HG03520 (cell line): Measurements from ENCODE around the gene NAA40.

Source experiments
- ATAC-seq: cut with Tn5 transposase; IDR thresholded peaks from one replicate; pipeline ENCODE4 v1.9.1; 2021; ENCODE audit warnings: mild to moderate bottlenecking, moderate library complexity; ENCODE audit not compliant: unreplicated experiment

Gene NAA40

DNA sequence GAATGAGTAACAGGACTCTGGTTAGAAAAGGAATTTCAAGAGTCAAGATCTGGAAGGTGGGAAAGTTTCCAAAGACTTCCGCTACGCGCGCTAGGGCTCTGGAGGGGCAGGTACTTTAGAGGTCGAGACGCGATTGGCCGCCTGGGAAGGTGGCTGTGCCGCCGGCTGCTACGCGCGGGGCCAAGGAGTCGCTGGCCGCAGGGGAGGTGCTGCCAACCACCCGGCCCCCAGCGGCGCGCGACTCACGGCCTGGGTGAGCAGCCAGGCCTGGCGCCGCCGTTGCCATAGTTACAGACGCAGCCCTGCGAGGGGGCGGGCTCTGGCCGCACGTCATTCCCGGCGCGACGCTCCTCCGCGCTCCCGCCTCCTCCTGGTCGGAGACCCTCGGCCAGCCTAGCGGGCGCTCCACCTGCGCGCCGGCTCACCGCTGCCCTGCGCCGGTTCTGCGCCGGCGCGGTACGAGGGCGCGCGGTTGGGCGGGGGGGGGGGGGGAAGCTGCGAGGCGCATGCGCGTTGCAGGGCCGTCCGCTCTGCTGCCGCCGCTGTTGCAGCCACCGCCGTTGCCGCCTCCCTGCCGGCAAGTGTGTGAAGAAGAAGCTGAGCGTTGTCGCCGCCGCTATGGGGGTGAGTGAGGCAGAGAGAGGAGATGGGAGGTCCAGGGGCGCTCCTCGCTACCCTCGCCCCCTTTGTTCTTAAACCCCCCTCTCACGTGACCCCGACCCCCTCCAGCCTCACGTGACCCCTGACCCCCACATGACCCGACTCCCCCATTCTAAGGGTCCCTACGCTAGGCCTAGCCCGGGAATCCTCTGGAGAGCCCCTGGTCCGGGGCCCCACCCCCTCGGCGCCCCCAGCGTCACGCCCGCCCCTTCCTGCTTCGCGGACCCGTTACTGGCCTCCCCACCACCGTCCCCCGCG is at the start of gene NAA40:
Gene NAA40, plus strand, starts transcription at position 524 of the 918 bp plus-strand sequence. Its CDS starts 95 bp downstream, at position 619.
- ATAC-seq, result peak; percentile 90

DNA sequence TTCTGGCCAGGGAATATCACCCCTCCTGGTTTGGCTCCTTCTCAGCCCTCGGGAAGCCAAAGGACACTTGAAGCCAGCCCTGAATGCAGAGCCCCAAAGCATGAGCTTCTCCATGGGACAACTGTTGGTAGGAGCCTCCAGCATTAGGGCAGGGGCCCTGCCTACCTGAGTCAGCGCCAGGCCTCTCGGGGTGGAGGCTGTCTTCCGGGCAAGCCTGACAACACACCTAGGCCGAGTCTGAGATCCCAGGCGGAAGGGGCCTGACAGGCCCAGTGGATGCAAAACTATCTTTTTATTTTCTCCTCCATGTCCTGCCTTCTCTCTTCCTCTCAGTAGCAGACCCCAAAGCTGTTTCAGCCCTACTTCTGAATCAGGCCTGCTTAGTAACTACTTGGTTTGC is 49.5 kb upstream of the NAA40 start:
- no peak for ATAC-seq

DNA sequence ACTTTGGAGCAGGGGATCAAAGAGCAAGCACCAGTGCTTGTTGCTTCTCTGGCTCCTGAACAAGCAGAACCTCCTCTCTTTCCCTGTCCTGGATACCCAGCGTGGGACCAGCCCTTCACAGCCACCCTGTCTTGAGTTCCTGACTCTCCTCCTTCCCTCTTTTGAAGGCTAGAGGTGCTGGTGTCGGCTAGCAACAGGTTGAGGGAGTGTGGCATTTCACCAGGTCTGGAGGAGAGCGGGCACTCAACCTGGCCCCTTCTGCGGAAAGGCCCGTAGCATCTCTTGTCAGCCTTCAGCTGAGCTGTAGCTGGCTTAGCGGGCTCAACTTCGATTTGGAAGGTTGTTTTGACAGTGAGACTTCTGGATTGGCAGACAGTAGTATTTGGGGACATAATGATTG is 48.4 kb upstream of the NAA40 start:
- no peak for ATAC-seq

DNA sequence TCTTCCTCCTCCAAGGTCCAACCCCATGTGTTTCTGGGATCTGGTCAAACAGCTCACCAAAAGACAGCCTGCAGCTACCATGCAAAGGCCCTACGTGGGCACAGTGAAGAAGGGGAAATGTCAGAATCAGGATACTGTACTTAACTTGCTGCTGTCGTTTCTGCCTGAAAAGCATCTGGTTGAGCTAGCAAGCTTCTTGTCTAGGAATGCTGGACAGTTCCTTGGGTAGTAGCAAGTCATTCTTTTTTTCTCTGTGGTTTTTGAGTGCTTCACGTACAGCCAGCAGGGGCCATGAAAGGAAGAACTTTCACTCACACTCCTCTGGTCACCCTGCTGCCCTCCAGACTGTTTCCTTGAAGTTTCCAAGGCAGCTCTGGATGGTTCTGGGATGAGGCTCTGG is 46.6 kb upstream of the NAA40 start:
- ATAC-seq, result no peak

DNA sequence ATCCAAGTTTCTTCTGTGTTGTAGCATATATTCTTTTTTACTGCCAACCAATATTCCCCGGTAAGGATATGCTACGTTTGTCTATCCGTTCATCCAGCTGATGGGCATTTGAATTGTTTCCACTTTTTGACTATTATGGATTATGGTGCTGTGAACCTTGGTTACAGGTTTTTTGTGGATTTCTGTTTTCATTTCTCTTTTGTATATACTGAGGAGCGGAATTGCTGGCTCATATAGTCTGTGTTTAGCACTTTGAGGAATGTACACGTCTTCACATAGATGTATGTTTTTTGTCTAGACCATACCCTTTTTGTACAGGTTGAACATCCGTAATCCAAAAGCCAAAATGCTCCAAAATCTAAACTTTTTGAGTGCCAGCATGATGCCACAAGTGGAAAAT is 45.4 kb upstream of the NAA40 start:
- no peak for ATAC-seq

DNA sequence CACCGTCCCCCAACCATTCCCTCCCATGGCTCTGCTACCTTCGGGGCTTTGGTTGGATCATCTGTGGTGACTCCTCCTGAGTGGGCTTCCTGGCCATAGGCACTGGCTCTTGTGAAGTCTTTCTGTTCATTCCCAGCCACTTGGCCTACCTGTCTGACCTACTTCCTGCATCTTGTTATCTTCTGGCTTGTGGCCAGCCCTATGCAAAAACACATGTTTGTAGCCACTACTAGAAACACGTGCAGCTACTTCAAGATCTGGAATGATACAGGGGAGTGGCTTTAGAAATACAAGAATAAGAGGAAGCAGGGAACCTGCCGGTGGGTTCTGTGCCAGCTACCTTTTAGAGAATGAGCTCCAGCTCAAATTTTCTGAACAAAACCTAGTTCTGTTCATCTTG is 42.7 kb upstream of the NAA40 start:
- no peak for ATAC-seq

DNA sequence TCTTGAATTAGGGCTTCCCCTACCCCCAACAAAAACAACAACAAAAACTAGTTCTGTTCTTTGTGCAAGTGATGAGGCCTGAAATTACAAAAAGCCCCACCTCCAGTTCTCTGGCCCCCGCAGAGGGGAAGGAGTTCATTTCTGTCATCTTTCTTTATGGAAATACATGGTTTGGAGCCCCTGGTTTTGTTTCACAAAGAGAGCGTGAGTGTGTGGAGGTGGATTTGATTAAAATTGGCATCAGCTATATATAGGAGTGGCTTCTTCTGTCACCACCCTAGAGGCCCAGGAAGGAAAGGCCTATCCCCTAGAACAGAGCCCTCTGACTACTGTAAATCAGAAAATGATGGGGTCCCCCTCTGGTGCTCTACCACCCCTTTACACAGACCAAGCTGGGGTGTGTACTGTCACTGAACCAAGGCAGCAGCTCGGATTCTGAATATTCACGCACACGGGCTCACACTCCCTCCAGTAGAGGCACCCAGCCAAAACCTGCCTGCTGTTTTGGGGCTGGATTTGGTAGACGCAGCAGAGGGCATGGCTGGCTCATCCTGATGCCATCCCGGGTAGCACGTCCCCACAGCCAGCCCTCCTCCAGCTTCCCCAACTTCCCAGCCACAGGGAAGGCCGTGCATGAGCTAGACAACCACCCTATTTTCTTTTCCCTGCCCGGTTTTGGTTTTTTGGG is 41.2 kb upstream of the NAA40 start:
- ATAC-seq, result no peak

DNA sequence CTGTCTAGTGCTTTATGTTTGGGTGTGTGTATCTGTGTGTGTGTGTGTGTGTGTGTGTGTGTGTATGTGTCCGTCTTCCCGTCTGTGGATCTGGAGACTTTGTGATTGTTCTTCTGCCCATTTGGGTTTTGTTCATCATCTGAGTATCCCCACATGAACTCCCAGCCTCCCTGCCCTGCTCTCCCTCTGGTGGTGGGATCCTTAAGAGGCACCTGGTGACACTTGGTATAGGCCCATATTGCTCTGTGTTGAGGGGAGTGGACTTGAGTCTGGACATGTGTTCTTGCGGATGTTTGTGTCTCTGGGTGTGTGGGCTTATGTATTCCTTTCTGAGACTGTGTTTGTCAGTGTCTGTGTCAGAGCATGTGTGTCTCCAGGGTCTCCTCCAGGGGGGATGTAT is 37.1 kb upstream of the NAA40 start:
- no peak for ATAC-seq

DNA sequence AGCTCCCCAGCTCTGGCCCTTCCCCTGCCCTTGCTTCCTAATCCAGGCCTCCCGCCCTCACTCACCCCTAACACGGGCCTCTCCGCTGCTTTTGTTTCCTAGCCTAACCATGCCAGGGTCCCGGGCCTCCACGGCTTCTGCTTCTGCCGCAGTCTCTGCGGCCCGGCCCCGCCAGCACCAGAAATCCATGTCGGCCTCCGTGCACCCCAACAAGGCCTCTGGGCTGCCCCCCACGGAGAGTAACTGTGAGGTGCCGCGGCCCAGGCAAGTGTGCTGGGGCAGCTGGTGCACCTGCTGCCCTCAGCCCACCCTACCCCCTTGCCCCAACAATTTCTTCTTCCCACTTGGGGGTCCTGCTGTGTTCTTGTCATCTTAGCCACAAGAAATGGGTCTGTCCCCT is 34.9 kb upstream of the NAA40 start:
- ATAC-seq, result no peak

DNA sequence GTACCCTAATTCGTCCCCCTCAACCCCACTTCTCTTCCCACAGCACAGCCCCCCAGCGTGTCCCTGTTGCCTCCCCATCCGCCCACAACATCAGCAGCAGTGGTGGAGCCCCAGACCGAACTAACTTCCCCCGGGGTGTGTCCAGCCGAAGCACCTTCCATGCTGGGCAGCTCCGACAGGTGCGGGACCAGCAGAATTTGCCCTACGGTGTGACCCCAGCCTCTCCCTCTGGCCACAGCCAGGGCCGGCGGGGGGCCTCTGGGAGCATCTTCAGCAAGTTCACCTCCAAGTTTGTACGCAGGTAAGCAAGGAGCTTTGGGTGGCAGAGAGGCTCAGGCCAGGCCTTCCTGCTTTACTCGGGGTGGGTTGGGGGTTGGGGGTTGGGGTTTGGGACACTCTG is 34.1 kb upstream of the NAA40 start:
- ATAC-seq, result no peak

DNA sequence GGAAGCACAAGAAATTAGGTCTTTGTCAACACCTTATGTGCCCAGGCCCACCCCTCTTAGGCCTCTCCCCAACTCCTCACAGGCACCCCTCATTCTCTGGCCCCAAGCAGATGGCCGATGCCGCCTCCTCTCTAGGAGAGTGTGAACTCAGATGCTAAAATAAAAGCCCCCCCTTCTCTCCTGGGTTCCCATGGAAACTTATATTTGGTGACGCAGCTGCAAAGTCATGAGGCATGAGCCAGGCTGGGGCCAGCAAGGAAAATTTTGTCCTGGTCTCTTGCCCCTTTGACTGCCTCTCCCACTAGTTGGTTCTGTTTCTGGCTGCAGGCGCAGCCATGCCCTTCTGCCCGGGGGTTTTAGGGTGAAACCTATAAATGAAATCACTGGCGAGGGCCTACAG is 33.6 kb upstream of the NAA40 start:
- no peak for ATAC-seq

DNA sequence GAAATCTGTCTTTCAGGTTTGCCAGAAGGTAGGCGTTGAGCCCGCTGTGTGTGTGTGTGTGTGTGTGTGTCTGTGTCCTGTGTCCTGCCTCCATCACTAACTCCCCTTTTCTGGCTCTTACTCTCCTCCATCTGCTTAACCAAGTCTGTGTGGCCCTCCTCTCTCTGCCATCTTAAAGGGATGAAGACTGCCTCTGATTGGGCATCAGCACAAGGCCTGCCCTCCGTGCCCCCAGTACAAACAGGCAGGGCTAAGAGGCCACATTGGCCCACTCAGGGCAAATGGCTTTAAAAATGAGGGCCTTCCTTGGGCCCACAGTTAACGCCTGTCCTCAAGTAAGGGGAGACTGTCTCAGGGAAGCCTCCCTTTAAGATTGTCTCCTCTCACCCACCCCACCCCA is 32.7 kb upstream of the NAA40 start:
- no peak for ATAC-seq

DNA sequence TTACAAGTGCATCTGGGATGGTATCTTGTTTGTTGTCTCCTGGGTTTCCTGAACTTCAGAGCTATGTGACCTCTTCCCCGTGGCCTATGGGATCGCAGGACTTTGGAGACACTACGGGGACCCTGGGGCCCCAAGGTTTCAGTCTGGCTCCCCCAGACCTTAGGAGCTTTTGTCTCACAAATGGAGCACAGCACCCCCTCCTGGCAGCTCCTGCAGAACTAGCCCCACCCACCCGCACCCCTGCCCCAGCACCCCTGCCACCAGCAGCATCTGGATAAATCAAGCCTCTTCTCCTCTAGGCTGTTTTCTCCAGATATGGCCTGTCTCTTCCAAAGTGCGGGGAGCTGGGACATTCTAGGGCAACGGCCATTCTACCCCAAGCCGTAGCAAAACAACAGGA is 32.2 kb upstream of the NAA40 start:
- ATAC-seq, result no peak

DNA sequence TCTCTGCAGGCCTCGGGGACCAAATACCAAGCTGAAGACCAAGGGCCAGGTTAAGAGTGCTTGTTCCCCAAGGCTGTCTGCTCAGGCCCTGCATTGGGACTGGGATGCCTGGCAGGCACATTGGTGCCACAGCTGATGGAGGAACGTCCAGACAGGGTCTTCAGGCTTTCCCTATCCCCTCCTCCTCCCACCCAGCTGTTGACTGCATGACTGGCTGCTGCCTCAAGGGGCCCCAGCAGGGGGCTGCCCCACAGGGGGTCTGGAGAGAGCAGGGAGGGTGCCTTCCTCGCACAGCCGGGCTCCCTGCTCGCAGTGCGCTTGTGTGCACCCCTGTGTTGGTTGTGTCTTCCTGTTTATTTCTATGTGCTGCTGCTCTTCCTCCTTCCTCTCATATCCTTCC is 31.7 kb upstream of the NAA40 start:
- no peak for ATAC-seq

DNA sequence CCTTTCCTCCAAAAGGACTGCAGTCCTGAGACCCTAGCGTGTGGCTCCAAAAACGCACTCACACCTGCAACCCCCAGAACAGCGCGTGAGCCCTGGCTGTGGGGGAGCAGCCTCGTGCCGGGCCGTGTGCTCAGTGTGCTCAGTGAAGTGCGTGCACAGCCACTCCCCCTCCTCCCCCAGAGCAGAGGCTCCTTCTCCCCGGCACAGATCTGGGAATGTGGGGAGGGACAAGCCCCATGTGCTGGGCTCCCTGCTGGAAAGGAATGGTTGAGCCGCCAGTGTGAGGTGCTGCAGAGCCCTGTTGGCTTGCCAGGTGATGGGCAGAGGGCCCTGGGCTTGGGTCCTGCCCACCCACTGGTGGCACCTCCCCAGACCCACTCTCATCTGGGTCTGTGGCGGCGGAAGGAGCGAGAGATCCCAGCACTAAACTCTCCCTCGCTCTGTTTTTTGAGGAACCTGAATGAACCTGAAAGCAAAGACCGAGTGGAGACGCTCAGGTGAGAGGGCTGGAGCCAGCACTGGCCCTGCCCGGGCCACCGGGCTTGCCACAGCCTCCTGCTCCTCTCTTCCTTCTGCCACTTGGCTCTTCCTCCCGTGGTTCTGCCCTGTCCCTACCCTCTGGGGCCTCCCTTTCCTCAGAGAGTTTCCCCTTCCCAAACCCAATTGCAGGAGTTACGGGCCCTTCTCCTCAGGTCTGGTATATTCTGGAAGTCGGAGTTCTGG is 30.8 kb upstream of the NAA40 start:
- ATAC-seq, result no peak

DNA sequence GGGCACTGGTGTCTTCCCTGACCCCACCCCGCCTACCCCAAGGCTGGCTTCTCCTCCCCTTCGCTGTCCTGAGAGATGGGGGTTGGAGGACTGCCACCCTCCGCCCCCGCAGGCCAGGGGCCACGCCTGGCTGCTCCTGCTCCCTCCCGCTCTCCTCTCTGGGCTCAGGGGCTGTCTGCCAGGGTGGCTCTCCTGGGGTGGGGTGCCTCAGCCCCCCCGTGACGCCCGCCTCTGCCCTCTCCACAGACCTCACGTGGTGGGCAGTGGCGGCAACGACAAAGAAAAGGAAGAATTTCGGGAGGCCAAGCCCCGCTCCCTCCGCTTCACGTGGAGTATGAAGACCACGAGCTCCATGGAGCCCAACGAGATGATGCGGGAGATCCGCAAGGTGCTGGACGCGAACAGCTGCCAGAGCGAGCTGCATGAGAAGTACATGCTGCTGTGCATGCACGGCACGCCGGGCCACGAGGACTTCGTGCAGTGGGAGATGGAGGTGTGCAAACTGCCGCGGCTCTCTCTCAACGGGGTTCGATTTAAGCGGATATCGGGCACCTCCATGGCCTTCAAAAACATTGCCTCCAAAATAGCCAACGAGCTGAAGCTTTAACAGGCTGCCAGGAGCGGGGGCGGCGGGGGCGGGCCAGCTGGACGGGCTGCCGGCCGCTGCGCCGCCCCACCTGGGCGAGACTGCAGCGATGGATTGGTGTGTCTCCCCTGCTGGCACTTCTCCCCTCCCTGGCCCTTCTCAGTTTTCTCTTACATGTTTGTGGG is 30.0 kb upstream of the NAA40 start:
- no peak for ATAC-seq

DNA sequence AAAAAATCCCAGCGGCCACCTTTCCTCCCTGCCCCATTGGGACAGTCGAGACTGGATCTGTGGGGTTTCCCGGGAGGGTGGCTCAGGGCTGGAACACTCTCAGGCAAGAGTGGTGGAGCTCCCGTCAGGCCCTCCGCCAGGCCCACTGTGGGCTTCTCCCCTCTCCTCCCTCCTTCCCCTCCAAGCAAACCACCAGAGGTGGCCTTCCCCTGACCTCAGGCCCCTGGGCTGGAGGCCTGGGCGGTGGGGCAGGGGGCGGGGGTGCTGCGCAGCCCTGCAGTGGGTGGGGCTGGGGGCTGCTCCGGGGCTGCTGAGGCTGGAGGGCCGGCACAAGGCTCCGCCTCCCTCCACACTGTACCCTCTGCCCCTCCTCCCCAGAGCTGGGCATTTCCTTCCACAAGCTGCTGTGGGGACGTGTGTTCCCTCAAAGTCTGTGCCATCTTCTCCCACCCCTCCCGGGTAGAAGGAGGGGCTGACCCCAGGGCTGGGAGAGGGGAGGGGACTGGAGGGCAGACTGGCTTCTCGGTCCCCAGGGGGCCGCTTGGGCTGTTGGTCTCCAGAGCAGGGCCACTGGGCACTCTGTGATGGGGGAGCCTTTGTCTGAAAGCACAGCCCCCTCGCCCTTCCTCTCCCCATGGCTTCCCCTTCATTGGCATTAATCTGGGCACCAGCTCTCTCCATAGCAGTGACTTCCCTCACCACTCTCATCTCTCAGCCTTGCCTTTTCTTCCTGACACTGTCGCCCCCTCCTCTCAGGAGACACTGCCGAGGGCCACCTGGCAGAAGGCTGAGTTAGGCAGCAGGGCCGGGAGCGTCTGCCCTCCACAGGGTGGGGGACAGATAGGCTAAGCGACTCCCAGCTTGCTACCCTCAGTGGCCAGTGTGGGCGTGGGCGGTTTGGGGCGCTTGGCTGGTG is 29.0 kb upstream of the NAA40 start:
- no peak for ATAC-seq

DNA sequence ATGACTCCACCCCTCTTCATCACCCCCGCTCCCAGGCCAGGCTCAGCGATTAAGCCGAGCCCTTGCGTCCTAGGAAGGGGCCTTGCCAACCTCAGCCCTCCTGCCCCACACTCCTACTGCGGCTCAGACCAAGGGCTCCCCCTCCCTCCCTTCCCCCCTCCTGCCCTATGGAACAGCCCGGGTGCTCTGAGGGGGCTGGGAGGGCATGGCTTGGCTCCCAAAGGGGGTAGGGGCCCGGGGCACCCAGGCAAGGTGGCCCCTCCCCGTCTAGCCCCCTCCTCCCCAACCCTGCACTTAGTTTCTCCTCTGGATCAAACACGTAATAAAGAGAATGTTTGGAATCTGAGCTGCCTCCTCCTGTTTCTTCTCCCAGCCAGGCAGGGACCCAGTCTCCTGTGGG is 28.1 kb upstream of the NAA40 start:
- no peak for ATAC-seq

DNA sequence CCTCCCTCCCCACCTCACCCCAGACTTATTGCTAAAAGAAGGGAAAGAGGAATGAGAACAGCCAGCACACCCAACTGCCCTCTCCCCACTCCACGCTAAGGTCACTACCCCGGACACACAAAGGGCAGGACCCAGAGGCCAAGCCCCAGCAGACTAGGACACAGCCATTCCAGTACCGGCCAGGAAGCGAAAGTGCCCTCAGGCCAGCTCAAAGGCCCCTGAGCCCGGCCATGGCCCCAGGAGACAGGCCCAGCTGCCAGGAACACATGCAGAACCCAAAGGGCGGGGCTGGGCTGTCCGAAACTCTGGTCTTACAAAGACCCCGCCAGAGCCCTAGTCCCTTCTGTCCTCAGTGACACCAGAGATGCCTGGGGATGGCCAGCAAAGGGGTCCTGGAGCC is 27.4 kb upstream of the NAA40 start:
- ATAC-seq, result no peak

DNA sequence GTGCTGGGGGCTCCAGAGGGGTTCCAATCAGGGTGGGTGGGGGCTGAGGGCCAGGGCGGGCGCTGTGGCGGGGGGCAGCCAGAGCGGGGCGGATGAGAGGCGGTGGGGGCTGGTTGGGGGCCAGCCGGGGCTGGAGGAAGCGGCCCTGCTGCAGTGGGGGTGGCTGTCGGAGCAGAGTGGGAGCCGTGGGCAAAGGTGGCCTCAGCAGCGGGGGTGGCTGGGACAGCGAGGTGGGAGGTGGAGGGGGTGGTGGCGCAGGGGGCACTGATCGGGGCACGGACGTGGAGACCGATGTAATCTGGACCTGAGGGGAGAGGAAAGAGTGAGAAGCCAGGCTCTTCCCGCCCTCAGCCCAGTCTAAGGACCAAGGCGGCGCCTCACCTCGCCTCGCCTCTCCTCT is 26.9 kb upstream of the NAA40 start:
- no peak for ATAC-seq
